ENCODE data around the gene TST. TPM values are rescaled to one million over a fixed set of nuclear protein-coding genes. Genes with fewer than 3 reads are reported as not detected.

TST gene
- polyA plus RNA-seq, 1 donor (not counting 4 experiments of a cell fraction or from before 2014, with no cell fraction given) = 19.9 TPM

DNA sequence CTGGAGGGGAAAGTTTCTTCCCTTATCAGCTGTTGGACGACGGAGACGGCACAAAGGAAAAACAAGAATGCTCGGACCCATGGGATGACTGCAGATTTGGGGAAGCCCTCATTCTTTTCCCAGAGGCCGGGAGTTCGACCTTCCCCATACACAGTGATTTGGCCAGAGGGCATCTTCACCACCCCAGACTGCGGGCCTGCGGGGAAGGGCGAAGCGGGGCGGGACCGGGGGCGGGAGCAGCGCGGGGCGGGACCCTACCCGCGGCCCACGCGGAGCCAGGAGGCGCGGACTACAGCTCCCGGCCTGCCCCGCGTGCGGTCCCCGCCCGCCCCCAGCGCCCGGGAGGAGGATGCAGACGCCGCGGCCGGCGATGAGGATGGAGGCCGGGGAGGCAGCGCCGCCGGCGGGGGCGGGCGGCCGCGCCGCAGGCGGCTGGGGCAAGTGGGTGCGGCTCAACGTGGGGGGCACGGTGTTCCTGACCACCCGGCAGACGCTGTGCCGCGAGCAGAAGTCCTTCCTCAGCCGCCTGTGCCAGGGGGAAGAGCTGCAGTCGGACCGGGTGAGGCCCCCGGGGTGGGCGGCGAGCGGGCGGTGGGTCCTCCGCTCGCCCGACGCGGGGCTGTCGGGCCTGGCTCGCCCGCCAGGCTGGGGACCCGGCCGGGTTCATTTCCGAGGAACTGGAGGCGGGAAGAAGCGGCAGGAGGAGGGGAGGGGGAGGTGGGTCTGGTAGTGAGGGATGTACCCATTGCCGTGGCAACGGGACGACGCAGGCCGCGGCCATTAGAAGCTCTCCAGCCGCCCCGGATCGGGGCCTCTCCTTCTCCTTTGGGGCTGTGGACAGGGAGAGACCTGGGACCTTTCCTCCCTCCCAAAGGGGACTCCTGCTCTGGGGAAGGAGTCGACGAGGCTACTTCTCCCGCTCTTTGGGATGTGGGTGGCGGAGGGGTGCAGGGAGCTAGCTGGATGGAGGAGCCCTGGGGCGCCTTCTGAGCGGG is 32.4 kb upstream of the TST start, which contains the start of gene KCTD17:
Gene KCTD17 (plus strand): TSS at position 352 of the 995 bp plus-strand sequence. CDS start 19 bp downstream, at position 371.
- TF ChIP-seq, protein P1, sequence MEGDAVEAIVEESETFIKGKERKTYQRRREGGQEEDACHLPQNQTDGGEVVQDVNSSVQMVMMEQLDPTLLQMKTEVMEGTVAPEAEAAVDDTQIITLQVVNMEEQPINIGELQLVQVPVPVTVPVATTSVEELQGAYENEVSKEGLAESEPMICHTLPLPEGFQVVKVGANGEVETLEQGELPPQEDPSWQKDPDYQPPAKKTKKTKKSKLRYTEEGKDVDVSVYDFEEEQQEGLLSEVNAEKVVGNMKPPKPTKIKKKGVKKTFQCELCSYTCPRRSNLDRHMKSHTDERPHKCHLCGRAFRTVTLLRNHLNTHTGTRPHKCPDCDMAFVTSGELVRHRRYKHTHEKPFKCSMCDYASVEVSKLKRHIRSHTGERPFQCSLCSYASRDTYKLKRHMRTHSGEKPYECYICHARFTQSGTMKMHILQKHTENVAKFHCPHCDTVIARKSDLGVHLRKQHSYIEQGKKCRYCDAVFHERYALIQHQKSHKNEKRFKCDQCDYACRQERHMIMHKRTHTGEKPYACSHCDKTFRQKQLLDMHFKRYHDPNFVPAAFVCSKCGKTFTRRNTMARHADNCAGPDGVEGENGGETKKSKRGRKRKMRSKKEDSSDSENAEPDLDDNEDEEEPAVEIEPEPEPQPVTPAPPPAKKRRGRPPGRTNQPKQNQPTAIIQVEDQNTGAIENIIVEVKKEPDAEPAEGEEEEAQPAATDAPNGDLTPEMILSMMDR (optimal IDR thresholded peaks at IDR 0.05 in 1 of 3, IDR thresholded peaks at IDR 0.05 in 1 of 3, conservative IDR thresholded peaks at IDR 0.05 in 1 of 3; ENCODE audit: extremely low read depth in 1 of 3, insufficient read depth in 2 of 3, low read length in 3 of 3) = peak in 1 of 3 experiments; percentile 30
- TF ChIP-seq EZH2 (IDR thresholded peaks at IDR 0.05; ENCODE audit: low read length) = no peak
- Histone ChIP-seq H2AFZ (ENCODE audit: control insufficient read depth, low read length) (peak within 1 kb of the TSS; percentile 70), H3K27me3 (ENCODE audit: control insufficient read depth, extremely low read depth, insufficient read depth, low read length) (no peaks in the 10 kb centered on the region), H3K27ac (ENCODE audit: control insufficient read depth, insufficient read depth, low read length) (no peak within 1 kb of the TSS), H3K4me2 (ENCODE audit: control insufficient read depth, extremely low read depth, insufficient read depth, low read depth, low read length) (peak within 1 kb of the TSS; percentile 74), H3K9me1 (ENCODE audit: control insufficient read depth, extremely low read depth, insufficient read depth, low read length) (no peaks in the 10 kb centered on the region), H3K36me3 (ENCODE audit: control insufficient read depth in 2 of 2, extremely low read depth in 1 of 2, insufficient read depth in 2 of 2, low read length in 2 of 2) (peaks cover 0 to 2% of the 10 kb centered on the region in 2 experiments), H3K4me1 (ENCODE audit: control insufficient read depth, extremely low read depth, insufficient read depth, low read length) (peaks cover 5% of the 10 kb centered on the region), H3K79me2 (ENCODE audit: control insufficient read depth, insufficient read depth, low read length) (no peaks in the 10 kb centered on the region), H3K9ac (ENCODE audit: control insufficient read depth, extremely low read depth, insufficient read depth, low read length) (no peak within 1 kb of the TSS), H3K9me3 (ENCODE audit: control insufficient read depth, low read depth, low read length) (no peaks in the 10 kb centered on the region), H4K20me1 (ENCODE audit: control insufficient read depth, extremely low read depth, insufficient read depth, low read length) (no peaks in the 10 kb centered on the region), H3K4me3 (ENCODE audit: control insufficient read depth in 2 of 3, extremely low read depth in 1 of 3, insufficient read depth in 2 of 3, low read depth in 1 of 3, low read length in 3 of 3) (peak within 1 kb of the TSS; percentile 45 to 73 (median 68))
- DNase-seq (ENCODE audit: low read depth, low spot score) = no peak
- no peak for FAIRE-seq
- dilution Hi-C loops (cut with MboI; ENCODE audit: extremely low pct_ligation_motif_present, low sequenced_read_pairs) = no loop called here

DNA sequence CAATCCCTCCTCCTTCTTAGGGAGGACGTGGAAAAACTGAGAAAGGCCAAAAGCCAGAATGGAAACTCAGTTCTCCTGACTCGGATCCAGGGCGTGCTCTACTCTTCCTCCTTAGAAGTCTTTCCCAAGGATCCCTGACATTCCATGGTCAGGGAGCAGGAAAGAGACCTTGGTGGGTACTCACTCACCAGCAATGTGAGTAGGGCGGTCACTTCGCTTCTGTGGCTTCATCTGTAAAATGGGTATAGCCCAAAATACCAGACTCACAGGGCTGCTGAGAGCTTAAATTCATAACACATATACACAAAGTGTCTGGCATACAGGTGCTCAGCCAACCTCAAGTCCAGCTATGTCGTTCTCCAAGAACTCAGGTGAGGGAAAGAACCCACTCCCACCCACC is 31.7 kb upstream of the TST start:
- H3K9ac ChIP-seq (ENCODE audit: control insufficient read depth, extremely low read depth, insufficient read depth, low read length) = no peak overlapping the region
- TF ChIP-seq, protein P1 (optimal IDR thresholded peaks at IDR 0.05 in 1 of 3, IDR thresholded peaks at IDR 0.05 in 1 of 3, conservative IDR thresholded peaks at IDR 0.05 in 1 of 3; ENCODE audit: extremely low read depth in 1 of 3, insufficient read depth in 2 of 3, low read length in 3 of 3) = no peak
- no peak for TF ChIP-seq EZH2 (IDR thresholded peaks at IDR 0.05; ENCODE audit: low read length)
- no peak for FAIRE-seq
- no peak overlapping the region for H3K4me3 ChIP-seq (ENCODE audit: control insufficient read depth in 2 of 3, extremely low read depth in 1 of 3, insufficient read depth in 2 of 3, low read depth in 1 of 3, low read length in 3 of 3)
- peaks cover 0 to 2% of the 10 kb centered on the region in 2 experiments for H3K36me3 ChIP-seq (ENCODE audit: control insufficient read depth in 2 of 2, extremely low read depth in 1 of 2, insufficient read depth in 2 of 2, low read length in 2 of 2)
- H2AFZ ChIP-seq (ENCODE audit: control insufficient read depth, low read length) = no peak overlapping the region
- H3K9me1 ChIP-seq (ENCODE audit: control insufficient read depth, extremely low read depth, insufficient read depth, low read length) = no peaks in the 10 kb centered on the region
- no peak overlapping the region for H3K4me2 ChIP-seq (ENCODE audit: control insufficient read depth, extremely low read depth, insufficient read depth, low read depth, low read length)
- H4K20me1 ChIP-seq (ENCODE audit: control insufficient read depth, extremely low read depth, insufficient read depth, low read length) = no peaks in the 10 kb centered on the region
- H3K27me3 ChIP-seq (ENCODE audit: control insufficient read depth, extremely low read depth, insufficient read depth, low read length) = no peaks in the 10 kb centered on the region
- dilution Hi-C loops (cut with MboI; ENCODE audit: extremely low pct_ligation_motif_present, low sequenced_read_pairs) = no loop called here
- peaks cover 10% of the 10 kb centered on the region for H3K4me1 ChIP-seq (ENCODE audit: control insufficient read depth, extremely low read depth, insufficient read depth, low read length)
- H3K79me2 ChIP-seq (ENCODE audit: control insufficient read depth, insufficient read depth, low read length) = no peaks in the 10 kb centered on the region
- H3K27ac ChIP-seq (ENCODE audit: control insufficient read depth, insufficient read depth, low read length) = no peak overlapping the region
- no peaks in the 10 kb centered on the region for H3K9me3 ChIP-seq (ENCODE audit: control insufficient read depth, low read depth, low read length)
- no peak for DNase-seq (ENCODE audit: low read depth, low spot score)
